Breast epithelium (tissue), 4 donors: ENCODE measurements around the gene MINDY4. TPM values are rescaled to one million over a fixed set of nuclear protein-coding genes. Genes with fewer than 3 reads are reported as not detected.

ENCODE experiments used
- DNase-seq, 2 donors: peaks; one replicate each; pipeline ENCODE4 v3.0.0-alpha.2; 2019; ENCODE audit warnings: low spot score in 2 of 2
- H3K27ac ChIP-seq, 2 donors: fragments of 200-600 bp; sonication (generic) in 1 of 2; one replicate each; pipeline ENCODE4 v1.5.1; 2016 to 2019; ENCODE audit warnings: mild to moderate bottlenecking in 1 of 2
- H3K27me3 ChIP-seq, 2 donors: fragments of 200-600 bp; sonication (generic) in 1 of 2; one replicate each; pipeline versions ENCODE4 v1.5.1 to v1.6.0; 2017 to 2019; ENCODE audit warnings: control low read depth in 1 of 2, mild to moderate bottlenecking in 1 of 2
- H3K36me3 ChIP-seq: fragments of 200-600 bp; one replicate; pipeline ENCODE4 v1.5.1; 2019
- H3K4me1 ChIP-seq, 2 donors: fragments of 200-600 bp; sonication (generic); one replicate each; pipeline ENCODE4 v1.5.1; 2016 to 2019; ENCODE audit warnings: control low read depth in 1 of 2
- H3K4me3 ChIP-seq, 3 donors: fragments of 200-600 bp; sonication (generic); 1 replicate in 2 of 3; 2 replicates in 1 of 3; pipeline ENCODE4 v1.5.1; 2016 to 2019; ENCODE audit warnings: mild to moderate bottlenecking in 3 of 3, moderate library complexity in 2 of 3
- H3K9me3 ChIP-seq, 2 donors: fragments of 200-600 bp; sonication (generic) in 1 of 2; one replicate each; pipeline ENCODE4 v1.5.1; 2016 to 2019; ENCODE audit warnings: control low read depth in 1 of 2
- CTCF ChIP-seq, 3 donors: fragments of 450-650 bp; IDR thresholded peaks; one replicate each; pipeline ENCODE4 v1.5.1; 2016 to 2017; ENCODE audit warnings: antibody characterized with exemption in 3 of 3, mild to moderate bottlenecking in 3 of 3, moderate library complexity in 3 of 3
- POLR2A ChIP-seq: fragments of 450-650 bp; IDR thresholded peaks from one replicate; pipeline ENCODE4 v1.6.1; 2016; ENCODE audit warnings: antibody characterized with exemption, mild to moderate bottlenecking, moderate library complexity
- POLR2AphosphoS5 ChIP-seq, 3 donors: sonication (generic); formaldehyde crosslinking; IDR thresholded peaks; one replicate each; pipeline ENCODE4 v1.6.1; 2017; ENCODE audit warnings: antibody characterized with exemption in 3 of 3
- intact Hi-C: fragments of 100-400 bp; cut with DNase I; formaldehyde crosslinking; loops from one replicate; pipeline ENCODE4 v1.15.1; 2023; ENCODE audit warnings: low total_unique reads
- total RNA-seq, 3 donors: library from RNA; depleted of rRNA; stranded (reverse); fragments of >200 nt; gene quantifications; one replicate each; pipeline ENCODE4 v1.1.0, GENCODE V29; 2016

Gene MINDY4
- total RNA-seq, 3 donors from 2014 or later, result 5.6 to 14.9 (median 13.8) TPM

GRCh38 chr7:30934732-30935568, 163.7 kb downstream of the MINDY4 start:
- no peak for DNase-seq
- Histone ChIP-seq H3K27me3 (no peaks in the 10 kb centered on the region), H3K36me3 (no peaks in the 10 kb centered on the region), H3K4me1 (no peaks in the 10 kb centered on the region), H3K27ac (no peak overlapping the region), H3K9me3 (no peaks in the 10 kb centered on the region), H3K4me3 (no peak overlapping the region)
- no peak for TF ChIP-seq CTCF (IDR thresholded peaks at IDR 0.05)
- TF ChIP-seq POLR2AphosphoS5 (IDR thresholded peaks at IDR 0.05), result no peak
- TF ChIP-seq POLR2A, result no peak
- intact Hi-C loops, result no loop called here

- Histone ChIP-seq H3K27ac (no peak overlapping the region), H3K36me3 (no peaks in the 10 kb centered on the region), H3K4me3 (no peak overlapping the region), H3K27me3 (no peaks in the 10 kb centered on the region), H3K9me3 (no peaks in the 10 kb centered on the region), H3K4me1 (no peaks in the 10 kb centered on the region)
- TF ChIP-seq POLR2AphosphoS5 (IDR thresholded peaks at IDR 0.05), result no peak
- no peak for TF ChIP-seq CTCF (IDR thresholded peaks at IDR 0.05)
- no peak for TF ChIP-seq POLR2A
- intact Hi-C loops, result no loop called here
- peak in 1 of 2 donors; percentile 14 for DNase-seq
Measured at GRCh38 chr7:30935569-30935877, 164.3 kb downstream of the MINDY4 start.

- intact Hi-C loops, result no loop called here
- Histone ChIP-seq H3K27me3 (no peaks in the 10 kb centered on the region), H3K4me3 (no peak overlapping the region), H3K36me3 (no peaks in the 10 kb centered on the region), H3K9me3 (no peaks in the 10 kb centered on the region), H3K27ac (no peak overlapping the region), H3K4me1 (no peaks in the 10 kb centered on the region)
- TF ChIP-seq CTCF (IDR thresholded peaks at IDR 0.05) (no peak), POLR2AphosphoS5 (IDR thresholded peaks at IDR 0.05) (no peak), POLR2A (no peak)
- peak in 1 of 2 donors; percentile 22 for DNase-seq
Measured at GRCh38 chr7:30936650-30937245, 165.5 kb downstream of the MINDY4 start.

- Histone ChIP-seq H3K27ac (no peak overlapping the region), H3K9me3 (no peaks in the 10 kb centered on the region), H3K27me3 (no peaks in the 10 kb centered on the region), H3K4me1 (no peaks in the 10 kb centered on the region), H3K36me3 (no peaks in the 10 kb centered on the region), H3K4me3 (no peak overlapping the region)
- DNase-seq, result no peak
- intact Hi-C loops, result no loop called here
- TF ChIP-seq POLR2AphosphoS5 (IDR thresholded peaks at IDR 0.05), result no peak
- TF ChIP-seq POLR2A, result no peak
Measured at GRCh38 chr7:30937416-30937815, 166.2 kb downstream of the MINDY4 start.

- no peaks in the 10 kb centered on the region for H3K9me3 ChIP-seq
- TF ChIP-seq POLR2A (no peak), CTCF (IDR thresholded peaks at IDR 0.05) (peak; percentile 71 to 89 (median 72))
- no peak overlapping the region for H3K4me3 ChIP-seq
- intact Hi-C loops, result no loop called here
- peak; percentile 39 to 71 for DNase-seq
- no peaks in the 10 kb centered on the region for H3K27me3 ChIP-seq
- no peaks in the 10 kb centered on the region for H3K36me3 ChIP-seq
- H3K27ac ChIP-seq, result no peak overlapping the region
- no peaks in the 10 kb centered on the region for H3K4me1 ChIP-seq
Measured at GRCh38 chr7:30938435-30939316, 167.5 kb downstream of the MINDY4 start.
